IMR-90 (cell line): ENCODE results near the gene PCSK1N. TPM values are rescaled to one million over a fixed set of nuclear protein-coding genes. Genes with fewer than 3 reads are reported as not detected.

ENCODE experiments used
- ATAC-seq: fragments of 200-7000 bp; cut with Tn5 transposase; 2 replicates; pipeline ENCODE4 v1.9.1; 2020; ENCODE audit warnings: low read depth, mild to moderate bottlenecking, moderate library complexity
- BruUV-seq: library from RNA; stranded (reverse); fragments of 400-500 nt; replicated peaks from 2 replicates; lab custom pipeline; 2021; lab: Mats Ljungman, UMichigan
- CTCF ChIA-PET: fragments of 300-600 bp; formaldehyde crosslinking; extraction: SDS; loops from one replicate; lab custom pipeline; 2021; ENCODE audit warnings: antibody characterized with exemption; lab: Yijun Ruan, JAX
- POLR2A ChIA-PET: fragments of 300-600 bp; sonication (Branson Sonifier 250); formaldehyde crosslinking; loops from one replicate; lab custom pipeline; 2022; ENCODE audit warnings: antibody characterized with exemption; ENCODE audit not compliant: unreplicated experiment; lab: Charles Lee
- DNase-seq: peaks from one replicate; pipeline ENCODE4 v3.0.0; 2013
- H2AFZ ChIP-seq: replicated peaks from 2 replicates; pipeline ENCODE3; 2013; ENCODE audit warnings: low read length, mild to moderate bottlenecking; ENCODE audit not compliant: poor library complexity
- H2AK5ac ChIP-seq: 2 replicates; pipeline ENCODE4 v1.6.1; 2013; ENCODE audit warnings: low read depth, low read length, inconsistent platforms
- H2AK9ac ChIP-seq: replicated peaks from 2 replicates; pipeline ENCODE3; 2013; ENCODE audit warnings: mild to moderate bottlenecking, low read depth, low read length, moderate library complexity; ENCODE audit not compliant: poor library complexity
- H2BK120ac ChIP-seq: 2 replicates; pipeline ENCODE4 v1.6.1; 2013; ENCODE audit warnings: low read depth, low read length, inconsistent platforms
- H2BK15ac ChIP-seq: 3 replicates; pipeline ENCODE4 v1.6.1; 2013; ENCODE audit warnings: low read depth, low read length, inconsistent platforms
- H2BK20ac ChIP-seq: 2 replicates; pipeline ENCODE4 v1.6.1; 2013; ENCODE audit warnings: low read depth, mild to moderate bottlenecking, inconsistent platforms, low read length, moderate library complexity
- H2BK5ac ChIP-seq: 2 replicates; pipeline ENCODE4 v1.6.1; 2013; ENCODE audit warnings: mild to moderate bottlenecking, low read depth, low read length, inconsistent platforms; ENCODE audit not compliant: poor library complexity, severe bottlenecking
- H3K14ac ChIP-seq: replicated peaks from 2 replicates; pipeline ENCODE4 v1.6.1; 2013; ENCODE audit warnings: low read depth, low read length, inconsistent platforms
- H3K18ac ChIP-seq: 2 replicates; pipeline ENCODE4 v1.6.1; 2013; ENCODE audit warnings: low read depth, low read length, control low read depth
- H3K23ac ChIP-seq: 2 replicates; pipeline ENCODE4 v1.6.1; 2013; ENCODE audit warnings: low read depth, low read length, inconsistent platforms
- H3K27ac ChIP-seq: 2 replicates; pipeline ENCODE4 v1.5.1; 2013; ENCODE audit warnings: mild to moderate bottlenecking, control low read depth, low read length; ENCODE audit not compliant: insufficient read depth
- H3K27me3 ChIP-seq: 2 replicates; pipeline ENCODE4 v1.6.1; 2013; ENCODE audit warnings: low read length; ENCODE audit not compliant: control insufficient read depth, insufficient read depth
- H3K36me3 ChIP-seq: 2 replicates; pipeline ENCODE4 v1.6.1; 2013; ENCODE audit warnings: low read length, mixed read lengths; ENCODE audit not compliant: control insufficient read depth, insufficient read depth
- H3K4ac ChIP-seq: 2 replicates; pipeline ENCODE4 v1.6.1; 2013; ENCODE audit warnings: low read depth, low read length, inconsistent platforms
- H3K4me1 ChIP-seq: 2 replicates; pipeline ENCODE4 v1.6.1; 2013; ENCODE audit warnings: low read length, mixed read lengths; ENCODE audit not compliant: control insufficient read depth, insufficient read depth
- H3K4me2 ChIP-seq: 2 replicates; pipeline ENCODE4 v1.6.1; 2013; ENCODE audit warnings: low read depth, mild to moderate bottlenecking, control low read depth, low read length, moderate library complexity
- H3K4me3 ChIP-seq: 2 replicates; pipeline ENCODE4 v1.5.1; 2013; ENCODE audit warnings: low read depth, mild to moderate bottlenecking, control low read depth, low read length, moderate library complexity; ENCODE audit not compliant: insufficient read depth
- H3K56ac ChIP-seq: 2 replicates; pipeline ENCODE4 v1.6.1; 2013; ENCODE audit warnings: low read length, inconsistent platforms; ENCODE audit not compliant: insufficient read depth; ENCODE audit errors: extremely low read depth
- H3K79me1 ChIP-seq, 2 experiments: 2 replicates each; pipeline ENCODE4 v1.6.1; 2013; ENCODE audit warnings: low read length in 2 of 2, inconsistent platforms in 1 of 2, low read depth in 1 of 2
- H3K9ac ChIP-seq: 2 replicates; pipeline ENCODE4 v1.6.1; 2013; ENCODE audit warnings: low read depth, low read length, control low read depth
- H3K9me1 ChIP-seq: 2 replicates; pipeline ENCODE4 v1.6.1; 2013; ENCODE audit warnings: low read length, inconsistent platforms; ENCODE audit not compliant: insufficient read depth
- H3K9me3 ChIP-seq: 2 replicates; pipeline ENCODE4 v1.6.1; 2013; ENCODE audit warnings: low read length; ENCODE audit not compliant: control insufficient read depth, insufficient read depth
- H4K20me1 ChIP-seq: 2 replicates; pipeline ENCODE4 v1.6.1; 2013; ENCODE audit warnings: low read length, inconsistent platforms; ENCODE audit not compliant: insufficient read depth
- H4K5ac ChIP-seq: 2 replicates; pipeline ENCODE4 v1.6.1; 2013; ENCODE audit warnings: mild to moderate bottlenecking, low read depth, low read length, control low read depth
- H4K8ac ChIP-seq, 2 experiments: 2 replicates each; pipeline ENCODE4 v1.6.1; 2013; ENCODE audit warnings: low read depth in 2 of 2, low read length in 2 of 2, control low read depth in 1 of 2, inconsistent platforms in 1 of 2
- H4K91ac ChIP-seq: 2 replicates; pipeline ENCODE4 v1.6.1; 2013; ENCODE audit warnings: low read depth, low read length, inconsistent platforms; ENCODE audit not compliant: insufficient read depth
- BHLHE40 ChIP-seq: fragments of 150-350 bp; IDR thresholded peaks from 2 replicates; pipeline ENCODE4 v1.6.1; 2016; ENCODE audit warnings: mild to moderate bottlenecking, low read depth, low read length
- CEBPB ChIP-seq: IDR thresholded peaks from 2 replicates; pipeline ENCODE4 v1.6.1; 2012; ENCODE audit warnings: low read depth, low read length, improper control_type of control experiment
- MAZ ChIP-seq: IDR thresholded peaks from 2 replicates; pipeline ENCODE4 v1.6.1; 2012; ENCODE audit warnings: low read depth, mild to moderate bottlenecking, low read length, improper control_type of control experiment, moderate library complexity, borderline replicate concordance
- MXI1 ChIP-seq: IDR thresholded peaks from 2 replicates; pipeline ENCODE4 v1.6.1; 2012; ENCODE audit warnings: low read depth, mild to moderate bottlenecking, low read length, moderate library complexity, borderline replicate concordance
- POLR2A ChIP-seq: IDR thresholded peaks from 2 replicates; pipeline ENCODE4 v1.6.1; 2012; ENCODE audit warnings: mild to moderate bottlenecking, low read depth, low read length
- RAD21 ChIP-seq: IDR thresholded peaks from 2 replicates; pipeline ENCODE4 v1.6.1; 2012; ENCODE audit warnings: low read length, improper control_type of control experiment
- RCOR1 ChIP-seq: IDR thresholded peaks from 2 replicates; pipeline ENCODE4 v1.6.1; 2012; ENCODE audit warnings: mild to moderate bottlenecking, low read length, improper control_type of control experiment; ENCODE audit not compliant: insufficient replicate concordance
- RFX5 ChIP-seq: IDR thresholded peaks from 2 replicates; pipeline ENCODE4 v1.8.0; 2012; ENCODE audit warnings: low read depth, mild to moderate bottlenecking, low read length, moderate library complexity
- SMC3 ChIP-seq: fragments of 150-350 bp; IDR thresholded peaks from 2 replicates; pipeline ENCODE4 v1.6.1; 2016; ENCODE audit warnings: low read depth, mild to moderate bottlenecking, antibody characterized with exemption, low read length, moderate library complexity
- WGBS, 2 experiments: methylation state at CpG; one replicate each; pipeline versions ENCODE4 v1.1.5 to v1.1.7; 2013; ENCODE audit warnings: missing lambda C conversion rate in 2 of 2; ENCODE audit not compliant: insufficient read length in 1 of 2; ENCODE audit errors: extremely low coverage in 2 of 2; 5-methylcytosine and 5-hydroxymethylcytosine counted together
- dilution Hi-C: fragments of 300-500 bp; cut with HindIII; formaldehyde crosslinking; loops from one replicate; pipeline ENCODE4 v1.14.3; 2018; ENCODE audit warnings: low sequenced_read_pairs; ENCODE audit not compliant: unreplicated experiment
- in situ Hi-C: fragments of 300-500 bp; cut with MboI; formaldehyde crosslinking; loops from 3 replicates; pipeline ENCODE4 v1.14.3; 2019; ENCODE audit warnings: low sequenced_read_pairs, inconsistent platforms, mixed read lengths
- intact Hi-C: fragments of 100-400 bp; cut with micrococcal nuclease; formaldehyde crosslinking; loops from 2 replicates; pipeline ENCODE4 v1.10.0; 2022
- polyA plus RNA-seq, 3 experiments: library from polyadenylated mRNA; depleted of rRNA; stranded (reverse); fragments of >200 nt; gene quantifications; 2 replicates each; pipeline ENCODE4 v1.2.3, GENCODE V29; 2012; ENCODE audit warnings: low replicate concordance in 1 of 3
- total RNA-seq: library from RNA; depleted of rRNA; stranded (reverse); fragments of >200 nt; gene quantifications from 2 replicates; pipeline ENCODE4 v1.2.3, GENCODE V29; 2012

The PCSK1N gene
- total and polyA plus RNA-seq, 2 of the 4 experiments (the other 2 are of a cell fraction) = 0.12 TPM; not detected in 1

DNA sequence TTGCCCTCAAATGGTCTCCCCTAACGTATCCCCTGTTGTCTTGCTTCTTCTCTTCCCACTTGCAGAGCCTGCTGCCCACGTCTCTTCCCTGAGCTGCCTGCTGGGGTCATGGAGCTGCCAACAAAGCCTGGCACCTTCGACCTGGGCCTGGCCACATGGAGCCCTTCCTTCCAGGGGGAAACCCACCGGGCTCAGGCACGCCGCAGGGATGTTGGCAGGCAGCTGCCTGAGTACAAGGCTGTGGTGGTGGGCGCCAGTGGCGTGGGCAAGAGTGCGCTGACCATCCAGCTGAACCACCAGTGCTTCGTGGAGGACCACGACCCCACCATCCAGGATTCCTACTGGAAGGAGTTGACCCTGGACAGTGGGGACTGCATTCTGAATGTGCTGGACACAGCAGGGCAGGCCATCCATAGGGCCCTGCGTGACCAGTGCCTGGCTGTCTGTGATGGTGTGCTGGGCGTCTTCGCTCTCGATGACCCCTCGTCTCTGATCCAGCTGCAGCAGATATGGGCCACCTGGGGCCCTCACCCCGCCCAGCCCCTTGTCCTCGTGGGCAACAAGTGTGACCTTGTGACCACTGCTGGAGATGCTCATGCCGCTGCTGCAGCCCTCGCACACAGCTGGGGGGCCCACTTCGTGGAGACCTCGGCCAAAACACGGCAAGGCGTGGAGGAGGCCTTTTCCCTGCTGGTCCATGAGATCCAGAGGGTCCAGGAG lies 6.2 kb downstream of the PCSK1N start:
- DNase-seq (no peak), ATAC-seq (no peak)
- CTCF ChIA-PET = no interaction called here
- no peak overlapping the region for H4K8ac ChIP-seq
- peaks cover 38% of the 10 kb centered on the region for H3K27me3 ChIP-seq
- no peak overlapping the region for H3K27ac ChIP-seq
- POLR2A ChIA-PET = no interaction called here
- H3K9me3 ChIP-seq = peaks cover 8% of the 10 kb centered on the region
- in situ Hi-C loops (no loop called here), dilution Hi-C loops (no loop called here), intact Hi-C loops (no loop called here)
- no peak overlapping the region for H2AFZ ChIP-seq
- no peaks in the 10 kb centered on the region for H4K20me1 ChIP-seq
- H3K4me3 ChIP-seq = no peak overlapping the region
- H2AK9ac ChIP-seq = no peak overlapping the region
- H4K91ac ChIP-seq = no peak overlapping the region
- H3K56ac ChIP-seq = no peak overlapping the region
- H3K4me2 ChIP-seq = no peak overlapping the region
- H2AK5ac ChIP-seq = no peak overlapping the region
- H3K9me1 ChIP-seq = no peaks in the 10 kb centered on the region
- H3K9ac ChIP-seq = no peak overlapping the region
- H2BK20ac ChIP-seq = no peak overlapping the region
- H4K5ac ChIP-seq = no peak overlapping the region
- BruUV-seq = no TSS peak
- H2BK15ac ChIP-seq = no peak overlapping the region
- H3K4ac ChIP-seq = no peak overlapping the region
- no peak overlapping the region for H3K18ac ChIP-seq
- no peaks in the 10 kb centered on the region for H3K36me3 ChIP-seq
- H3K4me1 ChIP-seq = no peaks in the 10 kb centered on the region
- WGBS, 2 experiments = 74% methylated on average over 22 of the region's 24 CpGs; no CpG with 5 or more reads in 1 of the 2 experiments
- TF ChIP-seq POLR2A (no peak), CEBPB (no peak), RCOR1 (no peak), SMC3 (no peak), BHLHE40 (no peak), RAD21 (no peak), RFX5 (no peak), MAZ (no peak), MXI1 (no peak)
- no peak overlapping the region for H3K14ac ChIP-seq
- no peak overlapping the region for H2BK120ac ChIP-seq
- H2BK5ac ChIP-seq = no peak overlapping the region
- H3K23ac ChIP-seq = no peak overlapping the region
- H3K79me1 ChIP-seq = no peaks in the 10 kb centered on the region
